ENCODE results near the gene UGT2A1.

Gene UGT2A1

DNA sequence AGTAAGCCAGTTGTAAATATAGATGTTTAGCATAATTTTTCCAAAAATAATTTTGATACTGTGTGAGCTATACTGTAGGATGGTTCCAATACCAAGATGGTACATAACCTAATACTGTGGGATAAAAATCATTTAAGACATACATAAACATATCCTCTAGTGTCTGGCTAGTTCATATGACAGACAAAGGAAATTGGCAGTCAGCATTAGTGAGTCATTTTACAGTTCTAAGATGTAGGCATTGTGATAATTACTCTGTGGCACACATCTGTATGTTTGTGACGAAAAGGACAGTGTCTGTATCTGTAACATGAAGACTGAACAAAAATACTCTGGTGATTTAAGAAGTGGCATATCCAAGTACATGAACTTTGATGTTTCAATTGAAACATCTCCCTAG, 63.2 kb downstream of the UGT2A1 start:
- DNase-seq (ENCODE audit: low read depth): no peak

- no peak for DNase-seq (ENCODE audit: low read depth)
These were observed 68.9 kb downstream of the UGT2A1 start for GRCh38 chr4:69584135-69584534.

GRCh38 chr4:69583543-69583942, 69.5 kb downstream of the UGT2A1 start:
- no peak for DNase-seq (ENCODE audit: low read depth)

DNA sequence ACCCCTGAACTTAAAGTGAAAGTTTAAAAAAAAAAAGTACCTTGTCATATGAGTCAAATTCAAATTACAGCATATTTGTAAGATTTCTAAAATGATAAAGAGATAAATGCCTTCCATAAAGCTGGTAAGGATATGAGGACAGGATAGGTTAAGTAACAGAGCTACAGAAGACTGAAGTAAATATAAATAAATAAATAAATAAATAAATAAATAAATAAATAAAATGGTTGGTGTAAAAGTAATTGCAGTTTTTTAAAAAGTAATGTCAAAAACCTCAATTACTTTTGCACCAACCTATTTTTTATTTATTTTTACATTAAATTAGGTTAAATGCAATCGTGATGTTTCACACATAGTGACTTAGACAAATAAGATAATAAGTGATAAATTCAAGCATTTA, 75.8 kb downstream of the UGT2A1 start:
- DNase-seq (ENCODE audit: low read depth): no peak

DNA sequence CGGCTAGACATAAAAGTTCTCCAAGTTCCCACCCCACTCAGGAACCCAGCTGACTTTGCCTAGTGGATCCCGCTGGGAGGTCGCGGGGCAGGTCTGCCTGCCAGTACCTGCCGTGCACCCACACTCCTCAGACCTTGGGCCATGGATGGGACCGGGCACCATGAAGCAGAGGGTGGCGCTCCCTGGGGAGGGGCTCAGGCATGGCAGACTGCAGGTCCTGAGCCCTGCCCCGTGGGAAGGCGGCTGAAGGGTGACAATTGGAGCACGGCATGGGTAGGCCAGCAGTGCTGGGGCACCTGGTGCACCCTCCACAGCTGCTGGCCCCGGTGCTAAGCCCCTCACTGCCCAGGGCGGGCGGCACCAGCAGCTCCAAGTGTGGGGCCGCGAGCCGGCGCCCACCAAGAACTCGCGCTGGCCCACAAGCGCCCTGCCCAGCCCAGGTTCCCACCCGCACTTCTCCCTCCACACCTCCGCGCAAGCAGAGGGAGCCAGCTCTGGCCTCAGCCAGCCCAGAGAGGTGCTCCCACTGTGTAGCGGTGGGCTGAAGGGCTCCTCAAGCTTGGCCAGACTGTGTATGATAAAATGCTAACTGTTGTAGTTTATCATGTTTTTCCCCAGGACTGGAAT, 76.7 kb downstream of the UGT2A1 start:
- no peak for DNase-seq (ENCODE audit: low read depth)

DNA sequence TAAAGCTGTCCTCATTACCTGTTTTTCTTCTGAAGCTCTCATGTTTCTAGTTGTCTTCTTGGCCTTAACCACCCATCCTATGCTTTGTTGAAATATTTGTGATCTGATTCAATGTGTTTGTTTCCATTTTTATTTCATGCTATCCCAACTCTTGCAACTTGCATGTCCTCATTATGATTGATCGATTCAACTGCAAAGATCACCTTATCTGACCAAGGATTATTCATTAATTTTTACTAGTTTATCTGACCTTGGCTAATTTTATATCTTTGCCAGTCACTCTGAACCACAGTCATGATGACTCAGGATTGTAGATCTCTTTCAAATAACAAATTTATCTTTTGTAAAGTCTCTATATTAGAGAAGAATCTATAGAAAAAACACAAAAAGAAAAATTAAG, 84.3 kb downstream of the UGT2A1 start:
- no peak for DNase-seq (ENCODE audit: low read depth)

- DNase-seq (ENCODE audit: low read depth): no peak
These were observed 89.6 kb downstream of the UGT2A1 start for GRCh38 chr4:69563424-69563823.

DNA sequence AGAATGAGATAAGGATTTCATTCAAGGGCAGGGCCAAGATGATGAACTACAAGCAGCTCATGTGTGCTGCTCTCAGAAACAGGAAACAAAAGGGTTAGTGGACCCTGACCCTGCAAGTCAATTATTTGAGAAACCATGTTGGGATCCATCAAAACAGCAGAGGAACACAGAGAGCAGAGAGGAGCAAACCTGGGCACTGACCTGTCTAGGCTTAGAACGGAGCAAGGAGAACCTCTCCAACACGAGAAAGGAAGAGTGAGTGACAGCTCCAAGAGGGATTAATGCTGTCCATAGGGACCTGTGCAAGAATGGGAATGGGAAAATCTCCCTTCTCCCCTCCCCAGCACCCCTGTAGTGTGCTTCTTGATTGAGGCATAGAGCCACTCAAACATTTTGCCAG, 103.4 kb downstream of the UGT2A1 start:
- no peak for DNase-seq (ENCODE audit: low read depth)

- no peak for DNase-seq (ENCODE audit: low read depth)
These were observed 106.8 kb downstream of the UGT2A1 start for GRCh38 chr4:69546134-69546765.

All from fibroblast of the conjunctiva (primary cell).